ENCODE data around the gene EFCAB7.

- TF ChIP-seq ZNF3 (CRISPR knock-in tag; IDR thresholded peaks at IDR 0.05) (no peak), SAFB2 (CRISPR knock-in tag; IDR thresholded peaks at IDR 0.05; ENCODE audit: borderline replicate concordance, low read depth) (no peak), ZNF205 (CRISPR knock-in tag; IDR thresholded peaks at IDR 0.05) (no peak), ZNF326 (CRISPR knock-in tag; IDR thresholded peaks at IDR 0.05; ENCODE audit: borderline replicate concordance) (no peak), SUZ12 (IDR thresholded peaks at IDR 0.05; ENCODE audit: low read depth, low read length) (no peak), RBFOX2 (IDR thresholded peaks at IDR 0.05; ENCODE audit: low read depth, low read length) (no peak), ATF4 (CRISPR knock-in tag; IDR thresholded peaks at IDR 0.05) (no peak), XBP1 (CRISPR knock-in tag; IDR thresholded peaks at IDR 0.05) (no peak), NR2F1 (CRISPR knock-in tag; IDR thresholded peaks at IDR 0.05) (no peak)
Measured at GRCh38 chr1:63612971-63613370, 89.6 kb downstream of the EFCAB7 start.
